WTC11 (cell line): Measurements from ENCODE around the gene KIF17. TPM values are rescaled to one million over a fixed set of nuclear protein-coding genes. Genes with fewer than 3 reads are reported as not detected.

Experiments
- ATAC-seq: fragments of 200-7000 bp; cut with Tn5 transposase; 2 replicates; pipeline ENCODE4 v1.10.0; 2021; ENCODE audit warnings: mild to moderate bottlenecking, moderate library complexity
- CTCF ChIA-PET: fragments of 300-600 bp; sonication (Branson Sonifier 250); formaldehyde crosslinking; loops from one replicate; lab custom pipeline; 2021; ENCODE audit warnings: antibody characterized with exemption; lab: Charles Lee
- POLR2A ChIA-PET: fragments of 350-600 bp; sonication (Branson Sonifier 250); formaldehyde crosslinking; loops from one replicate; lab custom pipeline; 2021; ENCODE audit warnings: antibody characterized with exemption; lab: Charles Lee
- DNase-seq: peaks from one replicate; pipeline ENCODE4 v3.0.0; 2021; ENCODE audit warnings: low spot score
- H3K27ac Mint-ChIP-seq: 2 replicates; pipeline ENCODE4 v1.8.0; 2021; ENCODE audit warnings: mixed read lengths
- H3K27me3 Mint-ChIP-seq: 2 replicates; pipeline ENCODE4 v1.8.0; 2021; ENCODE audit warnings: low read depth, mild to moderate bottlenecking, moderate library complexity, mixed read lengths
- H3K36me3 Mint-ChIP-seq: 2 replicates; pipeline ENCODE4 v1.8.0; 2021; ENCODE audit warnings: mixed read lengths
- H3K4me1 Mint-ChIP-seq: 2 replicates; pipeline ENCODE4 v1.8.0; 2022; ENCODE audit warnings: mixed read lengths
- H3K4me3 Mint-ChIP-seq: 2 replicates; pipeline ENCODE4 v1.8.0; 2021; ENCODE audit warnings: mild to moderate bottlenecking, moderate library complexity, mixed read lengths
- H3K9me3 Mint-ChIP-seq: 2 replicates; pipeline ENCODE4 v1.8.0; 2021; ENCODE audit warnings: mixed read lengths
- CBFB ChIP-seq: sonication (generic); formaldehyde crosslinking; IDR thresholded peaks from 2 replicates; pipeline ENCODE4 v1.8.1; 2022; ENCODE audit warnings: mild to moderate bottlenecking, low read depth, missing genetic modification reagents
- CTCF ChIP-seq: fragments of 200-600 bp; IDR thresholded peaks from 2 replicates; pipeline ENCODE4 v1.8.0; 2022; ENCODE audit warnings: antibody characterized with exemption
- E2F4 ChIP-seq: sonication (generic); formaldehyde crosslinking; IDR thresholded peaks from 2 replicates; pipeline ENCODE4 v1.8.1; 2022; ENCODE audit warnings: low read depth, mild to moderate bottlenecking, moderate library complexity, missing genetic modification reagents, borderline replicate concordance
- ERG ChIP-seq: fragments of 250-450 bp; sonication (Bioruptor Pico); IDR thresholded peaks from 2 replicates; pipeline ENCODE4 v1.8.0; 2021; ENCODE audit warnings: mild to moderate bottlenecking
- GRHL2 ChIP-seq: fragments of 250-450 bp; sonication (Bioruptor Pico); IDR thresholded peaks from 2 replicates; pipeline ENCODE4 v1.8.0; 2022; ENCODE audit warnings: mild to moderate bottlenecking, moderate library complexity; ENCODE audit not compliant: insufficient replicate concordance, severe bottlenecking
- MYBL2 ChIP-seq: sonication (generic); formaldehyde crosslinking; IDR thresholded peaks from 2 replicates; pipeline ENCODE4 v1.8.1; 2023; ENCODE audit warnings: mild to moderate bottlenecking, moderate library complexity, missing genetic modification reagents
- NR1H2 ChIP-seq: sonication (generic); formaldehyde crosslinking; IDR thresholded peaks from 2 replicates; pipeline ENCODE4 v1.9.0; 2021; ENCODE audit warnings: mild to moderate bottlenecking, moderate library complexity, missing genetic modification reagents
- PRRX2 ChIP-seq: fragments of 250-450 bp; sonication (Bioruptor Pico); IDR thresholded peaks from 2 replicates; pipeline ENCODE4 v1.8.0; 2021; ENCODE audit warnings: mild to moderate bottlenecking
- SMAD3 ChIP-seq: sonication (generic); formaldehyde crosslinking; IDR thresholded peaks from 2 replicates; pipeline ENCODE4 v1.8.0; 2022; ENCODE audit warnings: missing genetic modification reagents, mild to moderate bottlenecking, borderline replicate concordance
- SOX15 ChIP-seq: fragments of 250-450 bp; sonication (Bioruptor Pico); IDR thresholded peaks from 2 replicates; pipeline ENCODE4 v1.9.0; 2021; ENCODE audit warnings: mild to moderate bottlenecking
- TCF7 ChIP-seq: sonication (generic); formaldehyde crosslinking; IDR thresholded peaks from 2 replicates; pipeline ENCODE4 v1.8.0; 2022; ENCODE audit warnings: mild to moderate bottlenecking, low read depth, missing genetic modification reagents, moderate library complexity
- TEAD4 ChIP-seq: sonication (generic); formaldehyde crosslinking; IDR thresholded peaks from 2 replicates; pipeline ENCODE4 v1.8.0; 2022; ENCODE audit warnings: mild to moderate bottlenecking, missing genetic modification reagents
- ZBTB43 ChIP-seq: sonication (generic); formaldehyde crosslinking; IDR thresholded peaks from 2 replicates; pipeline ENCODE4 v1.8.1; 2023; ENCODE audit warnings: mild to moderate bottlenecking, missing genetic modification reagents
- ZNF219 ChIP-seq: sonication (generic); formaldehyde crosslinking; IDR thresholded peaks from 2 replicates; pipeline ENCODE4 v1.8.0; 2023; ENCODE audit warnings: missing genetic modification reagents, mild to moderate bottlenecking, borderline replicate concordance
- ZNF232 ChIP-seq: sonication (generic); formaldehyde crosslinking; IDR thresholded peaks from 2 replicates; pipeline ENCODE4 v1.8.0; 2022; ENCODE audit warnings: mild to moderate bottlenecking, missing genetic modification reagents
- ZNF263 ChIP-seq: sonication (generic); formaldehyde crosslinking; IDR thresholded peaks from 2 replicates; pipeline ENCODE4 v1.8.1; 2022; ENCODE audit warnings: low read depth, mild to moderate bottlenecking, moderate library complexity, missing genetic modification reagents
- ZNF281 ChIP-seq: sonication (generic); formaldehyde crosslinking; IDR thresholded peaks from 2 replicates; pipeline ENCODE4 v1.8.0; 2023; ENCODE audit warnings: mild to moderate bottlenecking, missing genetic modification reagents
- ZNF317 ChIP-seq: sonication (generic); formaldehyde crosslinking; IDR thresholded peaks from 2 replicates; pipeline ENCODE4 v1.8.1; 2023; ENCODE audit warnings: low read depth, mild to moderate bottlenecking, moderate library complexity, missing genetic modification reagents, borderline replicate concordance
- ZNF512 ChIP-seq: sonication (generic); formaldehyde crosslinking; IDR thresholded peaks from 2 replicates; pipeline ENCODE4 v1.8.1; 2022; ENCODE audit warnings: missing genetic modification reagents, borderline replicate concordance
- ZNF671 ChIP-seq: fragments of 250-450 bp; sonication (Bioruptor Pico); IDR thresholded peaks from 2 replicates; pipeline ENCODE4 v1.8.0; 2021; ENCODE audit warnings: mild to moderate bottlenecking
- total RNA-seq: library from RNA; stranded (reverse); gene quantifications from 3 replicates; pipeline ENCODE4 v1.2.3, GENCODE V29; 2021

The KIF17 gene
- total RNA-seq, 1 experiment from 2014 or later, result 8.1 TPM

GRCh38 chr1:20742671-20743070 is 24.9 kb upstream of the KIF17 start:
- ATAC-seq, result no peak
- peaks cover 45% of the 10 kb centered on the region for H3K36me3 Mint-ChIP-seq
- no peak overlapping the region for H3K4me3 Mint-ChIP-seq
- CTCF ChIA-PET, result no interaction called here
- H3K9me3 Mint-ChIP-seq, result no peaks in the 10 kb centered on the region
- POLR2A ChIA-PET, result no interaction called here
- no peak for DNase-seq
- TF ChIP-seq GRHL2 (CRISPR knock-in tag) (no peak), CTCF (no peak), ZNF671 (CRISPR knock-in tag) (no peak), ZNF512 (no peak), ZNF232 (no peak), SMAD3 (no peak), TEAD4 (CRISPR knock-in tag) (no peak)
- no peaks in the 10 kb centered on the region for H3K4me1 Mint-ChIP-seq
- no peaks in the 10 kb centered on the region for H3K27me3 Mint-ChIP-seq
- no peak overlapping the region for H3K27ac Mint-ChIP-seq

GRCh38 chr1:20740781-20741180 is 23.0 kb upstream of the KIF17 start:
- no peaks in the 10 kb centered on the region for H3K9me3 Mint-ChIP-seq
- CTCF ChIA-PET, result interaction anchor here (1.8 kb wide), 1 partner anchor 44 kb away, joined by 7 read pairs; no protein-coding TSS in a partner anchor
- TF ChIP-seq NR1H2 (no peak), ZNF317 (CRISPR knock-in tag) (no peak)
- H3K4me1 Mint-ChIP-seq, result no peaks in the 10 kb centered on the region
- H3K27me3 Mint-ChIP-seq, result peaks cover 3% of the 10 kb centered on the region
- DNase-seq, result no peak
- peaks cover 31% of the 10 kb centered on the region for H3K36me3 Mint-ChIP-seq
- no peak overlapping the region for H3K27ac Mint-ChIP-seq
- POLR2A ChIA-PET, result no interaction called here
- H3K4me3 Mint-ChIP-seq, result no peak overlapping the region
- no peak for ATAC-seq

GRCh38 chr1:20739225-20739624 is 21.4 kb upstream of the KIF17 start:
- Mint-ChIP-seq H3K27ac (peak overlapping the region; percentile 32; the same call in 1 of the 2 replicates), H3K4me3 (no peak overlapping the region), H3K27me3 (peaks cover 16% of the 10 kb centered on the region), H3K4me1 (no peaks in the 10 kb centered on the region), H3K36me3 (peaks cover 15% of the 10 kb centered on the region), H3K9me3 (no peaks in the 10 kb centered on the region)
- ATAC-seq, result no peak
- ChIA-PET POLR2A (no interaction called here), CTCF (interaction anchor here (1.2 to 1.8 kb wide), 2 partner anchors 42 kb away, joined by 3 to 7 read pairs; no protein-coding TSS in a partner anchor)
- DNase-seq, result no peak
- TF ChIP-seq ERG (CRISPR knock-in tag), result no peak
- no peak for TF ChIP-seq PRRX2 (CRISPR knock-in tag)
- TF ChIP-seq ZBTB43 (CRISPR knock-in tag), result no peak
- TF ChIP-seq CTCF, result no peak
- TF ChIP-seq MYBL2 (CRISPR knock-in tag), result no peak
- no peak for TF ChIP-seq ZNF263 (CRISPR knock-in tag)
- no peak for TF ChIP-seq TCF7
- TF ChIP-seq CBFB (CRISPR knock-in tag), result no peak
- TF ChIP-seq ZNF281, result no peak
- TF ChIP-seq SOX15, result no peak
- no peak for TF ChIP-seq E2F4
- no peak for TF ChIP-seq ZNF219 (CRISPR knock-in tag)
